ENCODE measurements around the gene POP4. TPM values are rescaled to one million over a fixed set of nuclear protein-coding genes. Genes with fewer than 3 reads are reported as not detected.

POP4 gene
- total and polyA plus RNA-seq, 2 of the 8 experiments (the other 6 are each of a cell fraction or from before 2014, with no cell fraction given) = 29.1 to 41.5 TPM

GRCh38 chr19:29651622-29652394, 45.7 kb downstream of the POP4 start (continued):
- TF ChIP-seq POU5F1 (IDR thresholded peaks at IDR 0.05; ENCODE audit: low read depth, low read length) (no peak), SRF (IDR thresholded peaks at IDR 0.05; ENCODE audit: low read depth, low read length) (no peak), BRCA1 (IDR thresholded peaks at IDR 0.05; ENCODE audit: low read depth, low read length) (no peak), TEAD4 (IDR thresholded peaks at IDR 0.05; ENCODE audit: low read depth, low read length) (no peak), EZH2 (IDR thresholded peaks at IDR 0.05; ENCODE audit: low read depth, low read length, severe bottlenecking) (no peak), CBX8 (IDR thresholded peaks at IDR 0.05; ENCODE audit: borderline replicate concordance, low read depth, low read length) (no peak), TBP (IDR thresholded peaks at IDR 0.05; ENCODE audit: low read depth, low read length) (no peak), GABPA (IDR thresholded peaks at IDR 0.05; ENCODE audit: borderline replicate concordance, insufficient read depth, low read length) (no peak), CEBPB (IDR thresholded peaks at IDR 0.05; ENCODE audit: low read depth, low read length) (no peak), RAD21 (IDR thresholded peaks at IDR 0.05 in 1 of 2, conservative IDR thresholded peaks at IDR 0.05 in 1 of 2; ENCODE audit: low read depth in 2 of 2, low read length in 2 of 2) (no peak), EP300 (IDR thresholded peaks at IDR 0.05; ENCODE audit: borderline replicate concordance in 1 of 2, low read depth in 2 of 2, low read length in 2 of 2) (no peak), KDM4A (IDR thresholded peaks at IDR 0.05; ENCODE audit: low read depth, low read length, severe bottlenecking) (no peak), CBX5 (IDR thresholded peaks at IDR 0.05; ENCODE audit: low read depth, low read length) (no peak)
